ENCODE data around the gene SEC24A. TPM values are rescaled to one million over a fixed set of nuclear protein-coding genes. Genes with fewer than 3 reads are reported as not detected.
A peak's percentile ranks its signal among the peaks of the same experiment; 100 is the strongest.

The SEC24A gene
- polyA plus RNA-seq, 1 donor from 2014 or later, result 24.7 TPM

- peaks cover 7% of the 10 kb centered on the region for H3F3A ChIP-seq (ENCODE audit: insufficient read depth, low read length, poor library complexity, severe bottlenecking)
Observed at GRCh38 chr5:134741052-134741451, 92.5 kb downstream of the SEC24A start.

GRCh38 chr5:134742134-134742533 lies 93.5 kb downstream of the SEC24A start:
- peaks cover 35% of the 10 kb centered on the region for H3K79me2 ChIP-seq (replicated peaks; ENCODE audit: insufficient read depth, low read length)

More at GRCh38 chr5:134741052-134741451, 92.5 kb downstream of the SEC24A start:
- H3K27ac ChIP-seq (ENCODE audit: low read length), result no peak overlapping the region
- H3K9me3 ChIP-seq (ENCODE audit: low read length), result no peaks in the 10 kb centered on the region
- H3K36me3 ChIP-seq (ENCODE audit: insufficient read depth, low read length), result no peaks in the 10 kb centered on the region
- H3K79me2 ChIP-seq (replicated peaks; ENCODE audit: insufficient read depth, low read length), result peaks cover 35% of the 10 kb centered on the region
- no peak for TF ChIP-seq RAD21 (conservative IDR thresholded peaks at IDR 0.05)
- no peak for TF ChIP-seq REST (IDR thresholded peaks at IDR 0.05; ENCODE audit: borderline replicate concordance)
- TF ChIP-seq TAF1 (IDR thresholded peaks at IDR 0.05; ENCODE audit: low read depth), result no peak
- no peak for TF ChIP-seq EZH2 (IDR thresholded peaks at IDR 0.05; ENCODE audit: borderline replicate concordance, insufficient read depth, low read length, poor library complexity, severe bottlenecking)
- no peak for TF ChIP-seq MXI1 (conservative IDR thresholded peaks at IDR 0.05; ENCODE audit: poor library complexity, severe bottlenecking)
- TF ChIP-seq CTCF (IDR thresholded peaks at IDR 0.05; ENCODE audit: poor library complexity, severe bottlenecking), result no peak
- no peak for TF ChIP-seq POLR2AphosphoS5 (IDR thresholded peaks at IDR 0.05)
- no peak for TF ChIP-seq SMC3 (conservative IDR thresholded peaks at IDR 0.05; ENCODE audit: poor library complexity)
- TF ChIP-seq EP300 (conservative IDR thresholded peaks at IDR 0.05; ENCODE audit: poor library complexity, severe bottlenecking), result no peak
- no peak overlapping the region for H2AFZ ChIP-seq (ENCODE audit: low read depth, low read length)
- H3K9ac ChIP-seq (ENCODE audit: low read length), result no peak overlapping the region
- no peaks in the 10 kb centered on the region for H3K9me2 ChIP-seq (ENCODE audit: insufficient read depth, low read length)
- H3K4me2 ChIP-seq (ENCODE audit: low read length), result no peak overlapping the region
- H3K4me3 ChIP-seq (ENCODE audit: low read length), result peak overlapping the region; percentile 74
- H4K20me1 ChIP-seq (ENCODE audit: insufficient read depth), result no peaks in the 10 kb centered on the region
- no peaks in the 10 kb centered on the region for H3K27me3 ChIP-seq (ENCODE audit: insufficient read depth, low read depth, low read length)

More at GRCh38 chr5:134742134-134742533, 93.5 kb downstream of the SEC24A start:
- Histone ChIP-seq H3K9me3 (ENCODE audit: low read length) (no peaks in the 10 kb centered on the region), H3K4me2 (ENCODE audit: low read length) (no peak overlapping the region), H3F3A (ENCODE audit: insufficient read depth, low read length, poor library complexity, severe bottlenecking) (peaks cover 7% of the 10 kb centered on the region), H3K9me2 (ENCODE audit: insufficient read depth, low read length) (no peaks in the 10 kb centered on the region), H3K36me3 (ENCODE audit: insufficient read depth, low read length) (no peaks in the 10 kb centered on the region), H2AFZ (ENCODE audit: low read depth, low read length) (no peak overlapping the region), H3K4me3 (ENCODE audit: low read length) (no peak overlapping the region), H3K27ac (ENCODE audit: low read length) (no peak overlapping the region), H3K27me3 (ENCODE audit: insufficient read depth, low read depth, low read length) (no peaks in the 10 kb centered on the region), H4K20me1 (ENCODE audit: insufficient read depth) (no peaks in the 10 kb centered on the region), H3K9ac (ENCODE audit: low read length) (no peak overlapping the region)
- TF ChIP-seq POLR2AphosphoS5 (IDR thresholded peaks at IDR 0.05) (no peak), MXI1 (conservative IDR thresholded peaks at IDR 0.05; ENCODE audit: poor library complexity, severe bottlenecking) (no peak), SMC3 (conservative IDR thresholded peaks at IDR 0.05; ENCODE audit: poor library complexity) (no peak), CTCF (IDR thresholded peaks at IDR 0.05; ENCODE audit: poor library complexity, severe bottlenecking) (no peak)
